ENCODE data around the gene SART3. TPM values are rescaled to one million over a fixed set of nuclear protein-coding genes. Genes with fewer than 3 reads are reported as not detected.
A peak's percentile ranks its signal among the peaks of the same experiment; 100 is the strongest.
"Not testable (repeated sequence)": the region's sequence is repeated elsewhere in the genome, so short reads cannot be mapped to it uniquely, and the experiment has no call there.

SART3 gene
- total RNA-seq, 1 donor from 2014 or later = 43.3 TPM

GRCh38 chr12:108580531-108580930 is 19.6 kb upstream of the SART3 start:
- H3K4me1 ChIP-seq (ENCODE audit: control insufficient read depth in 3 of 3, insufficient read depth in 3 of 3, low read length in 3 of 3) = peaks cover 8 to 19% (median 9%) of the 10 kb centered on the region in 3 donors
- no peaks in the 10 kb centered on the region for H3K36me3 ChIP-seq (ENCODE audit: control insufficient read depth in 3 of 3, insufficient read depth in 3 of 3, low read length in 3 of 3)
- H3K27ac ChIP-seq (ENCODE audit: low read depth, low read length) = no peak overlapping the region
- no peaks in the 10 kb centered on the region for H3K27me3 ChIP-seq (ENCODE audit: control insufficient read depth in 3 of 3, insufficient read depth in 3 of 3, low read length in 3 of 3)
- H3K9me3 ChIP-seq (ENCODE audit: control insufficient read depth in 3 of 3, low read length in 3 of 3) = no peaks in the 10 kb centered on the region
- no peak overlapping the region for H3K4me3 ChIP-seq (ENCODE audit: low read length in 3 of 3)
- no peak overlapping the region for H3K9ac ChIP-seq (ENCODE audit: low read depth in 1 of 3, low read length in 3 of 3)

DNA sequence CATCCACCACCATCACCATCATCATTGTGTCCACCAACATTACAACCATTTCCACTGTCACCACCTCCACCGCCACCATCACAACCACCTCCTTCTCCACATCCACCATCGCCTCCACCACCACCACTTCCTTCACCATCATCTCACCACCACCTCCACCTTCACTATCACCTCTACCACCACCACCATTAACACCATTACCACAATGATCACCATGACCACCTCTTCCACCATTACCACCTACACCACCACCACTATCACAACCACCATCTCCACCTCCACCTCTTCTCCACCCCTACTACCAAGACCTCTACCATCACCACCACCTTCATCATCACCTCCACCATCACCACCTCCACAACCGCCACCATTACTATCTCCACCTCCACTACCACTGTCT is 17.8 kb upstream of the SART3 start:
- peaks cover 6 to 12% (median 7%) of the 10 kb centered on the region in 3 donors for H3K4me1 ChIP-seq (ENCODE audit: control insufficient read depth in 3 of 3, insufficient read depth in 3 of 3, low read length in 3 of 3)
- no peak overlapping the region for H3K9ac ChIP-seq (ENCODE audit: low read depth in 1 of 3, low read length in 3 of 3)

GRCh38 chr12:108578264-108578663 is 17.3 kb upstream of the SART3 start:
- H3K27me3 ChIP-seq (ENCODE audit: control insufficient read depth in 3 of 3, insufficient read depth in 3 of 3, low read length in 3 of 3) = no peaks in the 10 kb centered on the region
- no peak overlapping the region for H3K4me3 ChIP-seq (ENCODE audit: low read length in 3 of 3)
- H3K4me1 ChIP-seq (ENCODE audit: control insufficient read depth in 3 of 3, insufficient read depth in 3 of 3, low read length in 3 of 3) = peaks cover 3 to 7% (median 4%) of the 10 kb centered on the region in 3 donors
- no peaks in the 10 kb centered on the region for H3K36me3 ChIP-seq (ENCODE audit: control insufficient read depth in 3 of 3, insufficient read depth in 3 of 3, low read length in 3 of 3)
- no peak overlapping the region for H3K9ac ChIP-seq (ENCODE audit: low read depth in 1 of 3, low read length in 3 of 3)
- no peaks in the 10 kb centered on the region for H3K9me3 ChIP-seq (ENCODE audit: control insufficient read depth in 3 of 3, low read length in 3 of 3)
- H3K27ac ChIP-seq (ENCODE audit: low read depth, low read length) = no peak overlapping the region

More for the DNA sequence above, 17.8 kb upstream of the SART3 start:
- Histone ChIP-seq H3K4me3 (ENCODE audit: low read length in 3 of 3) (no peak overlapping the region), H3K27ac (ENCODE audit: low read depth, low read length) (no peak overlapping the region), H3K9me3 (ENCODE audit: control insufficient read depth in 3 of 3, low read length in 3 of 3) (no peaks in the 10 kb centered on the region), H3K36me3 (ENCODE audit: control insufficient read depth in 3 of 3, insufficient read depth in 3 of 3, low read length in 3 of 3) (no peaks in the 10 kb centered on the region), H3K27me3 (ENCODE audit: control insufficient read depth in 3 of 3, insufficient read depth in 3 of 3, low read length in 3 of 3) (no peaks in the 10 kb centered on the region)

DNA sequence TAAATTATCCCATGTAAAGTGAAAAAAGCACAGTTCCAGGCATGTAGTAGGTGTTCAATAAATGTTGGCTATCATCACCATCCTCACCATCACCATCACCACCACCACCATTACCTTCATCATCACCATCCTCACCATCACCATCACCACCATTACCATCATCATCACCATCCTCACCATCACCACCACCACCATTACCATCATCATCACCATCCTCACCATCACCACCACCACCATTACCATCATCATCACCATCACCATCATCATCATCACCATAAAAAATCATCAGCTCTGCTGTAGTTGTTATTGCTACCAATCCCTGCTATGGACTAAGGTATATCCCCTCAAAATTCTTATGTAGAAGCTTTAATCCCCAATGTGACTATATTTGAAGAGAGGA is 16.5 kb upstream of the SART3 start:
- Histone ChIP-seq H3K9ac (ENCODE audit: low read depth in 1 of 3, low read length in 3 of 3) (no peak overlapping the region), H3K4me3 (ENCODE audit: low read length in 3 of 3) (no peak overlapping the region)

DNA sequence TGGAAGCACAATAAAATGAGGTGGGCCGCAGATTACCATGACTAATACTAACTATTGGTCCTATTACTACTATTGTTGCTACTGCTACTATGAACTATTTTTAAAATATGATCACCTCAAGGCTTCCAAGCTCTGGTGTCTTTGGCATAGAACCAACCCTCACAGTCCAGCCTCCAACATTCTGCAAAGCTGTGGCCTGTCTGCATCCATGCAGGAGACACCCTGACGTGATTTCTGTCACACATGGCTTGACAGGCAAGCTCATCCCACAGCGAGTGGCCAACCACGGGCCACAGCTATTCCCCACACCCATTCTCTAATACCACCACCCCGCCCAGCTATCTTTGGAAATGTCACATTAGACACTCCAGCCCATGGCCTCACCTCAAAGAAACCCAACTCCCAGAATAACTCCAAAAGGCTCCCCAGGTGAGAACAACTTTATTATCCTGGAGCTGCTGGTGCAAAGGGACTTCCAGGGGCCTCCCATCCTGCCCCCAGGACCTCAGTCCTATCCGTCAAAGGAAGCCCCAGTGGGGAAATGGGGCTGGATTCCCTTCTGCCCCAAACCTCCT is 15.8 kb upstream of the SART3 start:
- no peak overlapping the region for H3K27ac ChIP-seq (ENCODE audit: low read depth, low read length)
- H3K4me3 ChIP-seq (ENCODE audit: low read length in 3 of 3) = no peak overlapping the region
- peak overlapping the region in 1 of 3 donors; percentile 33 for H3K9ac ChIP-seq (ENCODE audit: low read depth in 1 of 3, low read length in 3 of 3)
- H3K36me3 ChIP-seq (ENCODE audit: control insufficient read depth in 3 of 3, insufficient read depth in 3 of 3, low read length in 3 of 3) = no peaks in the 10 kb centered on the region
- H3K27me3 ChIP-seq (ENCODE audit: control insufficient read depth in 3 of 3, insufficient read depth in 3 of 3, low read length in 3 of 3) = no peaks in the 10 kb centered on the region
- H3K4me1 ChIP-seq (ENCODE audit: control insufficient read depth in 3 of 3, insufficient read depth in 3 of 3, low read length in 3 of 3) = peaks cover 0 to 4% (median 0%) of the 10 kb centered on the region in 3 donors
- H3K9me3 ChIP-seq (ENCODE audit: control insufficient read depth in 3 of 3, low read length in 3 of 3) = no peaks in the 10 kb centered on the region

More for the DNA sequence above, 16.5 kb upstream of the SART3 start:
- Histone ChIP-seq H3K27me3 (ENCODE audit: control insufficient read depth in 3 of 3, insufficient read depth in 3 of 3, low read length in 3 of 3) (no peaks in the 10 kb centered on the region), H3K9me3 (ENCODE audit: control insufficient read depth in 3 of 3, low read length in 3 of 3) (no peaks in the 10 kb centered on the region), H3K36me3 (ENCODE audit: control insufficient read depth in 3 of 3, insufficient read depth in 3 of 3, low read length in 3 of 3) (no peaks in the 10 kb centered on the region), H3K4me1 (ENCODE audit: control insufficient read depth in 3 of 3, insufficient read depth in 3 of 3, low read length in 3 of 3) (peaks cover 0 to 4% (median 0%) of the 10 kb centered on the region in 3 donors), H3K27ac (ENCODE audit: low read depth, low read length) (no peak overlapping the region)

- Histone ChIP-seq H3K9ac (ENCODE audit: low read depth in 1 of 3, low read length in 3 of 3) (no peak overlapping the region), H3K9me3 (ENCODE audit: control insufficient read depth in 3 of 3, low read length in 3 of 3) (no peaks in the 10 kb centered on the region), H3K27ac (ENCODE audit: low read depth, low read length) (no peak overlapping the region), H3K27me3 (ENCODE audit: control insufficient read depth in 3 of 3, insufficient read depth in 3 of 3, low read length in 3 of 3) (no peaks in the 10 kb centered on the region), H3K4me3 (ENCODE audit: low read length in 3 of 3) (no peak overlapping the region), H3K36me3 (ENCODE audit: control insufficient read depth in 3 of 3, insufficient read depth in 3 of 3, low read length in 3 of 3) (no peaks in the 10 kb centered on the region), H3K4me1 (ENCODE audit: control insufficient read depth in 3 of 3, insufficient read depth in 3 of 3, low read length in 3 of 3) (peaks cover 0 to 4% (median 0%) of the 10 kb centered on the region in 3 donors)
Observed at GRCh38 chr12:108575199-108575912, 14.4 kb upstream of the SART3 start.

DNA sequence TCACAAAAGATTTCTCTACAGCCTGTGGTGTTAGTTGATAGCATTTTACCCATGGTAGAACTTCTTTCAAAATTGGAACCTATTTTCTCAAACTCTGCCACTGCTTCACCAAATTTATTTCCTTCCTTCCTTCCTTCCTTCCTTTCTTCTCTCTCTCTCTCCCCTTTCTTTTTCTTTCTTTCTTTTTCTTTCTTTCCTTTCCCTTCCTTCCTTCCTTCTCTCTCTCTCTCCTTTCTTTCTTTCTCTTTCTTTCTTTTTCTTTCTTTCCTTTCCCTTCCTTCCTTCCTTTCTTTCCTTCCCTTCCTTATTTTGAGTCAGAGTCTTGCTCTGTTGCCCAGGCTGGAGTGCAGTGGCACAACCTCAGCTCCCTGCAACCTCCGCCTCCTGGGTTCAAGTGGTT is 13.3 kb upstream of the SART3 start:
- not testable (repeated sequence) for H3K9me3 ChIP-seq (ENCODE audit: control insufficient read depth in 3 of 3, low read length in 3 of 3); H3K4me3 ChIP-seq (ENCODE audit: low read length in 3 of 3); H3K27ac ChIP-seq (ENCODE audit: low read depth, low read length); H3K27me3 ChIP-seq (ENCODE audit: control insufficient read depth in 3 of 3, insufficient read depth in 3 of 3, low read length in 3 of 3); H3K4me1 ChIP-seq (ENCODE audit: control insufficient read depth in 3 of 3, insufficient read depth in 3 of 3, low read length in 3 of 3); H3K36me3 ChIP-seq (ENCODE audit: control insufficient read depth in 3 of 3, insufficient read depth in 3 of 3, low read length in 3 of 3); H3K9ac ChIP-seq (ENCODE audit: low read depth in 1 of 3, low read length in 3 of 3)

- no peak overlapping the region for H3K4me3 ChIP-seq (ENCODE audit: low read length in 3 of 3)
- H3K36me3 ChIP-seq (ENCODE audit: control insufficient read depth in 3 of 3, insufficient read depth in 3 of 3, low read length in 3 of 3) = peaks cover 13 to 14% (median 14%) of the 10 kb centered on the region in 3 donors
- H3K4me1 ChIP-seq (ENCODE audit: control insufficient read depth in 3 of 3, insufficient read depth in 3 of 3, low read length in 3 of 3) = peaks cover 0 to 4% (median 0%) of the 10 kb centered on the region in 3 donors
- H3K9ac ChIP-seq (ENCODE audit: low read depth in 1 of 3, low read length in 3 of 3) = no peak overlapping the region
- H3K9me3 ChIP-seq (ENCODE audit: control insufficient read depth in 3 of 3, low read length in 3 of 3) = no peaks in the 10 kb centered on the region
- no peaks in the 10 kb centered on the region for H3K27me3 ChIP-seq (ENCODE audit: control insufficient read depth in 3 of 3, insufficient read depth in 3 of 3, low read length in 3 of 3)
- no peak overlapping the region for H3K27ac ChIP-seq (ENCODE audit: low read depth, low read length)
Observed at GRCh38 chr12:108573317-108573716, 12.3 kb upstream of the SART3 start.

DNA sequence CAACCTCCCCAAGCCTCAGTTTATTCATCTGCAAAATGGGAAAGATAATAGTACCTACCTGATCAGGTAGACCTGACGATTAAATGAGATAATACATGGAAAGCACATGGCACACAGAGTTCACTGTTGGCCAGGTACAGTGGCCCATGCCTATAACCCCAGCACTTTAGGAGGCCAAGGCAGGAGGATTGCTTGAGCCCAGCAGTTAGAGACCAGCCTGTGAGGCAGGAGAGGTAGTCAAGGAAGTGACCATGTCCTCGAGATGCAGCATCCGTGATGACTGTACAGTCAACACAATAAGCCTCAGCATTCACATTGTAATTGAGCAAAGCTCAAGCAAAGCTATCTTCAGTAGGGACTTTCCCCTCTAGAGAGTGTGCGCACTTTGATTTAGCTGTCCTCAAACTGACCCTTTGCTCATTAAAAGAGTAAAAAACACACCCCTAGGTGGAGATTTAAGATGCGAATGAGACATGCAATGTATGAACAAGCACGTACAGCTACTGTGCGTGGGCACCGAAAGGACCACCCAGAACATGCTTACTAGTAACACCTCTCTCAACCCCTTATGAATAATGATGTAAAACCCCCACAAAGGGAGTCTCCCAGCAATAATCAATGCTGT is 11.3 kb upstream of the SART3 start:
- Histone ChIP-seq H3K4me1 (ENCODE audit: control insufficient read depth in 3 of 3, insufficient read depth in 3 of 3, low read length in 3 of 3) (peaks cover 0 to 4% (median under 1%) of the 10 kb centered on the region in 3 donors), H3K27ac (ENCODE audit: low read depth, low read length) (no peak overlapping the region), H3K9me3 (ENCODE audit: control insufficient read depth in 3 of 3, low read length in 3 of 3) (no peaks in the 10 kb centered on the region), H3K9ac (ENCODE audit: low read depth in 1 of 3, low read length in 3 of 3) (no peak overlapping the region), H3K36me3 (ENCODE audit: control insufficient read depth in 3 of 3, insufficient read depth in 3 of 3, low read length in 3 of 3) (peaks cover 24% of the 10 kb centered on the region in 3 donors), H3K27me3 (ENCODE audit: control insufficient read depth in 3 of 3, insufficient read depth in 3 of 3, low read length in 3 of 3) (no peaks in the 10 kb centered on the region), H3K4me3 (ENCODE audit: low read length in 3 of 3) (no peak overlapping the region)

- no peaks in the 10 kb centered on the region for H3K9me3 ChIP-seq (ENCODE audit: control insufficient read depth in 3 of 3, low read length in 3 of 3)
- no peaks in the 10 kb centered on the region for H3K27me3 ChIP-seq (ENCODE audit: control insufficient read depth in 3 of 3, insufficient read depth in 3 of 3, low read length in 3 of 3)
- peaks cover 29 to 30% (median 30%) of the 10 kb centered on the region in 3 donors for H3K36me3 ChIP-seq (ENCODE audit: control insufficient read depth in 3 of 3, insufficient read depth in 3 of 3, low read length in 3 of 3)
- no peak overlapping the region for H3K9ac ChIP-seq (ENCODE audit: low read depth in 1 of 3, low read length in 3 of 3)
- H3K27ac ChIP-seq (ENCODE audit: low read depth, low read length) = no peak overlapping the region
- no peak overlapping the region for H3K4me3 ChIP-seq (ENCODE audit: low read length in 3 of 3)
- H3K4me1 ChIP-seq (ENCODE audit: control insufficient read depth in 3 of 3, insufficient read depth in 3 of 3, low read length in 3 of 3) = peaks cover 0 to 7% (median 4%) of the 10 kb centered on the region in 3 donors
Observed at GRCh38 chr12:108571609-108572165, 10.7 kb upstream of the SART3 start.
